ENCODE data around the gene OVAAL.

OVAAL gene

DNA sequence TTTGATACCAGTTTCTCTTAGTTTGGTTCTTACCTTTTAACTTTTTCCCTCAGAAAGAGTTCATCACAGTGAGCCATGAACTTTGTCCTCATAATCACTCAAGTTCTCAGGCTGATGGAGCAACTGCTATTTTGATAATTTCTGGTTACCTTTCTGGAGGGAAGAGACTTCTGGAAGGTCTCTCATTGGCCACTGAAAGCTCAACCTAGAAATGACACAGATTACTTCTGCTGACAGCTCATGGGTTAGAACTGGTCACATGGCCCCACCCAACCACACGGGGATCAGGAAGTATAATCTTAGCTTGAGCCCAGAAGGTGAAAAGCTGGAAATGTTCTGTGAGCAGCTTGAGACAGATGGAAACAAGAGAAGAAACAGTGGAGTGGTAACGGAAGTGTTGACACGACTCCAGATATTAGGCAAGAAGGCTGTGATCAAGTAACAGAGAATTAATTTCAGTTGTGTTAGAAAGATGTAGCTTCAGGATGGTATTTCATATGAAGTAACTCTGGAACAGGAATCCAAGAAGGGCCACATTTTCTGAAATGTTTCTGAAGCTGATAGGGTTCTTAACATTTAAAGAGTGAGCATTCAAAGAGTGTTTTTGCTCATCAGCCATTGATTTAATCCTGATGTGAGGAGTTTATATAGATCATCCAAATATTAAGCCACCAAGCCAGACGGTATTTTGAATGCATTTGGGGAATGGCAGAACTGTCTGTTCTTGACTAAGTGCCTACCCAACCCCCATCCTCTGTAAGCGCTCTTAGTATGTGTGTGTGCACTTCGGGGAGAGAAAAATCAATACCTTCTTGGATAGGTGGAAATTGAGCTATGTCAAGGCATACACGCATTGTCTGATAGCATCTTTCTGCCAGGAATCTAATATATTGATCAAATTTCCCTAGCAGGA lies 51.1 kb downstream of the OVAAL start:
- no peak for DNase-seq

DNA sequence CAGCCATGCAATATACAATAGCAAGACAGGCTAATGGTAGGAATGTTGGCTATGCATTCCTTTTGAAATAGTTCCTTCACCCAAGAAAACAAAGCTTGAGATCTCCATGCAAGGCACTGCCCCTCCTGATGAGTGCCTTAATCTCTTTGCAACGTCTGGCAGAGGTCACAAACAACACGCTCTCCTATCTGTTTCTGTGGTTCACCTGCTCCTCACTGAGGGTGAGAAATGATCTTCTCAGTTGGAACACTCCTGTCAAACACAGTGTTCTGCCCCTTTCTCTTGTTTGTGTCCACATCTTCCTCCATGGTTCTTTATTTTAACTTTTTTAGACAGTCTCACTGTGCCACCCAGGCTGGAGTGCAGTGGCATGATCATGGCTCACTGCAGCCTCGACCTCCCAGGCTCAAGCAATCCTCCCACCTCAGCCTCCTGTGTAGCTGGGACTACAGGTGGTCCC lies 51.8 kb downstream of the OVAAL start:
- DNase-seq, result no peak

DNA sequence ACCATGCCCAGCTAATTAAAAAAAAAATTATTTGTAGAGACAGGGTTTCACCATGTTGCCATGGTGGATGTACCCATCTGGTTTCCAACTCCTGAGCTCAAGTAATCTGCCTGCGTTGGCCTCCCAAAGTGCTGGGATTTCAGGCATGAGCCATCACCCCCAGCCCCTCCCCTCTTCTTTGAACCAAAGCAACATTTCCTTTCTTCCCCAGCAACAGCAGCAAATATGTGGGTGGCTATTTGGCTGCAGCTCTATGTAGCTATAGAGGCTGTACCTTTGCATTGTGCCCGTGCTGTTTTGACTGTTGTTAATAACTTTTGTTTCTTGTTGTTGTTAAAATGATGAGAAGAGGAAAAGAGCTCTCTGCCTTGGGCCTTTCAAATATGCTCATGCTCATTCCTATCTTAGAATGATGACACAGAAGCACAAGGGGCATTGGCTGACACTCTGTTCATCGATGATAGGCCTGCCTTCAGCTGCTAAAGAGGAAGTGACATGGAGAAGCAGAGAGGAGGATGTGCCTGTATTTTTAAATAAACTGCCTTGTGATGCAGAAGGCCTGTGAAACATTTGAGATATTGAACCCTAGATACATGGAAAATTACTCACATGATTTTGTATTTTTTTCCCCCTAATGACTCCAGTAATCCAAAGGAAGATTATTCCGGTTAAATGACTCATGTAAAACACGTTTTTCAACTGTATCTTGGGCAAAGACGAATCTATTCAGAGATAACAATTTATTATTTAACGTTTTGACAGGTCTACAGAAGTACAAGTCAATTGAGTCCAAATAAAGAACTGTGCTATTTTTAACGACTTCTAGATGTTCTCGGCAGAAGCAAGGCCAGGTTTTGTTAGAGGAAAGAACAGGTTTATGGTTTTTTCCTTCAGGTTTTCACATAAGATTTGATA lies 52.5 kb downstream of the OVAAL start:
- no peak for DNase-seq

DNA sequence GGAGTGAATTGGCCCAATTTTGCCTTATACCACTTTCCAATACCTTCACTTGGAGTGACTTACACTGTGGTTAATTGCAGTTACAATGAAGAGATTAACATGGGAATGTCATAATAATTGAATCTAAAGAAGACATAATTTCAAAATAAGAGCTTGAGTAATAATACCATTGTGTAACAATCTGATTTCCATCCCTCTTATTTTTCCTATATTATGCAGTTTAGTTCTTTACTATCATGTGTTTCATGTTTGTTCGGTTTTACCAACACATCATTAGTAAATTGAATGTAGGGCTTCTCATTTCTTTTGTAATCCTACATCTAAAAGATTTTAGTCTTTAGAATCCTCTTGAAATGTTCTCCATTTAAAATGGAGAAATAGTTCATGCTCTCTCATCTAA lies 53.9 kb downstream of the OVAAL start:
- DNase-seq, result no peak

DNA sequence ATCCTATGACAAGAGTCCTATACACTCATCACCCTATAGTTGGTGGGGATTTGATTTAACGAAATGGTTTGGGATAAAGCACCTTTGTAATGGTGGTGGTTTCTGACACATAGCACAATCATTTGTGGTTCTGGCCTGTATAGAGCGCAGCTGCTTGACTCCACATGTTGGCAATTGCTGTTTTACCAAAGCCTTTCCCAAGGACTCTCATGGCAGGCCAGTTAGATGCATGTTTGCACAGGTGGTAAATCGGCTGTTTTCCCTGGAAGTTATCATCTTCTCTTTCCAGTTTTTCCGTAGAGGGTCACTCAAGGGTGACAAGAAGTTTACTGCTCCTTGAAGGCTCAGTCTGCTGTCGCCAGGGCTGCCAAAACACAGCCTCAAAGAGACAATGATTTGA lies 56.0 kb downstream of the OVAAL start:
- no peak for DNase-seq

DNA sequence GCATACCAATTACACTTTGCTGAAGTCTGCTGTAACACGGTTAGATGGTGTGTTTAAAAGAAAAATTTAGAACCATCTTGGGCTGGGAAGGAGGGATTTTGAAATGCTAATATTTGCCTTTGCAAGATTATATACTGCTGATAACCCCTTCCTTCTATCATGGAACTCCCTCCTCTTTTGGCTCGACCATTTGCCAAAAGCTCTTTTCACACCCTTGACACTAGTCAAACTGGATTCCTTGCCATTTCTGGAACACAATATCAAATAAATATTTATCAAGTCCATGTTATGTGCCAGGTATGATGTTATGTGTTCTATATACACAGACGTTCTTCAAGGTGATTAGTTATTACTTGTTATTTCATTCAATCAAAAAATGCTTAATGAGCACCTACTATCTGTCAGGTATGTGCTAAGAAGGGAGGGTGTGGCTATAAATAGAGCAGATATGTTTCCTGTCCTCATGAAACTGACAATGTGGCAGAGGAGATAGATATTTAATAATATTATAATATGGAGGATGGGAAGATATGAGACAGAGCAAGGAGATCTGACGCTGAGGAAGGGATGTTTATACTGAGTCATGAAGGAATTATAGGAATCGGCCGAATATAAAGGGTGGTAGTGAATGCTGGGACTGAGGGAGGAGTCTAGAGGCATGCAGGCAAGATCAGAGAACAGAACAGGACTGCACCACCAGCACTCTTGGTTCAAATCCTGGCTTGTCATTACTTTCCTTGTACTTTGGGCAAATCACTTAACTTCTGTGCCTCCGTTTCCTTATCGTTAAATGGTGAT lies 56.9 kb downstream of the OVAAL start:
- DNase-seq, result no peak

Measured in NCI-H2107 (cell line).